HEK293 (cell line): Measurements from ENCODE around the gene GRK5.
A peak's percentile ranks its signal among the peaks of the same experiment; 100 is the strongest.

Source experiments
- CTCF ChIA-PET: fragments of 350-600 bp; formaldehyde crosslinking; extraction: SDS; loops from one replicate; lab custom pipeline; 2021; ENCODE audit warnings: antibody characterized with exemption; lab: Yijun Ruan, JAX
- POLR2A ChIA-PET: fragments of 300-600 bp; formaldehyde crosslinking; extraction: SDS; loops from one replicate; lab custom pipeline; 2020; ENCODE audit warnings: antibody characterized with exemption, inconsistent platforms; lab: Yijun Ruan, JAX
- H3K27ac ChIP-seq: fragments of 200-500 bp; sonication (Bioruptor generic); 2 replicates; pipeline ENCODE4 v1.5.1; 2014; ENCODE audit warnings: low read depth, low read length, control low read depth, inconsistent platforms; ENCODE audit errors: extremely low read depth
- H3K36me3 ChIP-seq, 2 experiments: fragments of 200-500 bp in 1 of 2; sonication (Bioruptor generic) in 1 of 2; 1 replicate in 1 of 2; 2 replicates in 1 of 2; pipeline ENCODE4 v1.5.1; 2014 to 2017; ENCODE audit warnings: inconsistent platforms in 2 of 2, low read length in 2 of 2; ENCODE audit not compliant: control insufficient read depth in 2 of 2, insufficient read depth in 1 of 2
- H3K4me1 ChIP-seq: fragments of 200-500 bp; sonication (Bioruptor generic); 2 replicates; pipeline ENCODE4 v1.5.1; 2014; ENCODE audit warnings: mild to moderate bottlenecking, low read length, inconsistent platforms; ENCODE audit not compliant: control insufficient read depth, insufficient read depth
- H3K4me3 ChIP-seq: 2 replicates; pipeline ENCODE4 v1.5.1; 2011; ENCODE audit warnings: low read depth, mild to moderate bottlenecking, control low read depth, low read length, moderate library complexity
- H3K9me3 ChIP-seq: fragments of 200-500 bp; sonication (Bioruptor generic); 2 replicates; pipeline ENCODE4 v1.5.1; 2014; ENCODE audit warnings: low read depth, low read length, inconsistent platforms; ENCODE audit not compliant: control insufficient read depth, insufficient read depth
- FEZF1 ChIP-seq: fragments of 450-650 bp; formaldehyde crosslinking; IDR thresholded peaks from 2 replicates; pipeline ENCODE4 v1.5.1; 2016; ENCODE audit warnings: missing biosample characterization, missing genetic modification characterization
- KLF9 ChIP-seq: fragments of 450-650 bp; formaldehyde crosslinking; IDR thresholded peaks from 2 replicates; pipeline ENCODE4 v1.5.1; 2016; ENCODE audit warnings: missing biosample characterization, missing genetic modification characterization, low read depth
- OSR2 ChIP-seq: fragments of 450-650 bp; formaldehyde crosslinking; IDR thresholded peaks from 2 replicates; pipeline ENCODE4 v1.5.1; 2016; ENCODE audit warnings: missing biosample characterization, missing genetic modification characterization
- WT1 ChIP-seq: fragments of 450-650 bp; formaldehyde crosslinking; IDR thresholded peaks from 2 replicates; pipeline ENCODE4 v1.5.1; 2016; ENCODE audit warnings: missing biosample characterization, missing genetic modification characterization
- ZBTB48 ChIP-seq: fragments of 450-650 bp; formaldehyde crosslinking; IDR thresholded peaks from 2 replicates; pipeline ENCODE4 v1.5.1; 2016; ENCODE audit warnings: missing biosample characterization, missing genetic modification characterization
- ZNF366 ChIP-seq: fragments of 450-650 bp; formaldehyde crosslinking; conservative IDR thresholded peaks from 2 replicates; pipeline ENCODE4 v1.5.1; 2016; ENCODE audit warnings: missing biosample characterization, missing genetic modification characterization
- ZNF777 ChIP-seq: fragments of 450-650 bp; formaldehyde crosslinking; IDR thresholded peaks from 2 replicates; pipeline ENCODE4 v1.5.1; 2017; ENCODE audit warnings: missing biosample characterization, missing genetic modification characterization, borderline replicate concordance
- TF ChIP-seq, protein P1 (sequence below): fragments of 450-650 bp; formaldehyde crosslinking; optimal IDR thresholded peaks from 2 replicates; pipeline ENCODE3; 2016; ENCODE audit warnings: missing biosample characterization, mild to moderate bottlenecking, missing genetic modification characterization
- TF ChIP-seq, protein P2 (sequence below): fragments of 450-650 bp; formaldehyde crosslinking; IDR thresholded peaks from 2 replicates; pipeline ENCODE4 v1.5.1; 2017; ENCODE audit warnings: missing biosample characterization, missing genetic modification characterization
- TF ChIP-seq, protein P3 (sequence below): fragments of 450-650 bp; IDR thresholded peaks from 2 replicates; pipeline ENCODE4 v1.5.1; 2018; ENCODE audit warnings: missing biosample characterization, mild to moderate bottlenecking, missing genetic modification characterization
- TF ChIP-seq, protein P4 (sequence below): fragments of 450-650 bp; formaldehyde crosslinking; IDR thresholded peaks from 2 replicates; pipeline ENCODE4 v1.5.1; 2017; ENCODE audit warnings: missing biosample characterization, mild to moderate bottlenecking, missing genetic modification characterization, moderate library complexity
- TF ChIP-seq, protein P5 (sequence below): fragments of 450-650 bp; formaldehyde crosslinking; IDR thresholded peaks from 2 replicates; pipeline ENCODE4 v1.5.1; 2016; ENCODE audit warnings: missing biosample characterization, missing genetic modification characterization

Gene GRK5

DNA sequence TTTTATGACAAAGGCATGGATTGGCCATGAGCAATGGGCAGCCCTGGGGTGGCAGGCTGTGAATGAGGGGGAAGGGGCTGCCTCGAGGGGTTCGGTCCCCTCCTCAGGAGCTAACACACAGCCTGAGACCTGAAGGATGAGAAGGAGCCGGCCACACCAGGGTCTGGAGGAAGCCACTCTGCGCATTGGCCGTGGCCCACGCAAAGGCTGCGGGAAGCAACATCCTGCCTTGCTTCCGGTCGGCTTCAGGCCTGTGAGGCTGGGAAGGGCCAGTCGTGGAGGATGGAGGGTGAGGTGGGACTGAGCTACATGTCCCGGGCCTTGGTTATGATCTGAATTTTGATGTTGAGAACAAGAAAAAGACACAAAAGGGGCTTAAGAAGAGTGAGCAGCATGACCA, 285.8 kb downstream of the GRK5 start (continued):
- TF ChIP-seq, protein P1, sequence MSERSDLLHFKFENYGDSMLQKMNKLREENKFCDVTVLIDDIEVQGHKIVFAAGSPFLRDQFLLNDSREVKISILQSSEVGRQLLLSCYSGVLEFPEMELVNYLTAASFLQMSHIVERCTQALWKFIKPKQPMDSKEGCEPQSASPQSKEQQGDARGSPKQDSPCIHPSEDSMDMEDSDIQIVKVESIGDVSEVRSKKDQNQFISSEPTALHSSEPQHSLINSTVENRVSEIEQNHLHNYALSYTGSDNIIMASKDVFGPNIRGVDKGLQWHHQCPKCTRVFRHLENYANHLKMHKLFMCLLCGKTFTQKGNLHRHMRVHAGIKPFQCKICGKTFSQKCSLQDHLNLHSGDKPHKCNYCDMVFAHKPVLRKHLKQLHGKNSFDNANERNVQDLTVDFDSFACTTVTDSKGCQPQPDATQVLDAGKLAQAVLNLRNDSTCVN (tag by site-specific recombination), result no peak
- TF ChIP-seq ZNF777 (tag by site-specific recombination), result no peak

DNA sequence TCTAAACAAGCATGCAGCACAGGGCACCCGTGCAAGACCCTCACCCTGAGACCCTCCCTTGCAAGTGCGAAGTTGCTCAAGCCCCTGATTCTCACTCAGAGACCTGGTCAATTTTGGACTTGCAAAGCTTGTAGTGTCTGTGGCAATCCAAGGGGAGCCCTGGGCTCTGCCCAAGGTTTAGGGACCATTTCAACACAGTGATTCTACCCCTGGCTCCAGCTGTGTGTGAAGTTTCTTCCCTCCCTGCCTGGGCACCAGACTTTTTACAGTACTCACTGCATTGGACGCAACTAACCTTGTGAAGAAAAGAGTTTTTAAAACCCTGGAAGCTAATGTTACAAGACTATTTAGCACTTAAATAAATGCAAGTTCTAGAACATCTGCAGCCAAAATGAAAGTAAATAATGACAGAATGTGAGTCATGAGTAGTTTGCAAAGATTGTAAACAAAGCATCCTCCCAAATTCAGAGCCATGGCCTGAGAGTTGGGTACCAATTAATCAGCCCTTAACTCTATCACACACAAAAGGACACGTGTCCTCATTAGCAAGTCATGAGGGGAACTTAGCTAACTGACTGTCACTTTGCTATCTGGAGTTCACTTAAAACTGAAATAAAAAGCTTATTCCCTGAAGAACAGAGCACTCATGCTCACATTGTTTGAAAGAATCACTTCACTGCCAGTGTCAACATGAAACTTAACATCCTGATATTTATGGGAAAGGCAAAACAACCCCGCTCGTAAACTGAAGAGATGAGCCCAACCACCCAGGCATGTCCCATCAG, 287.1 kb downstream of the GRK5 start:
- Histone ChIP-seq H3K4me1 (peaks cover 5% of the 10 kb centered on the region), H3K9me3 (no peaks in the 10 kb centered on the region), H3K36me3 (peaks cover 0 to 5% of the 10 kb centered on the region in 2 experiments; a peak in 1 of 3 replicates), H3K4me3 (no peak overlapping the region), H3K27ac (no peak overlapping the region)
- TF ChIP-seq KLF9 (tag by site-specific recombination) (no peak), ZNF366 (tag by site-specific recombination) (no peak), WT1 (peak; percentile 74), ZBTB48 (peak; percentile 56; the same call in 1 of the 2 replicates), FEZF1 (peak; percentile 77), OSR2 (tag by site-specific recombination) (peak; percentile 33; the same call in 1 of the 2 replicates)
- TF ChIP-seq, protein P2, sequence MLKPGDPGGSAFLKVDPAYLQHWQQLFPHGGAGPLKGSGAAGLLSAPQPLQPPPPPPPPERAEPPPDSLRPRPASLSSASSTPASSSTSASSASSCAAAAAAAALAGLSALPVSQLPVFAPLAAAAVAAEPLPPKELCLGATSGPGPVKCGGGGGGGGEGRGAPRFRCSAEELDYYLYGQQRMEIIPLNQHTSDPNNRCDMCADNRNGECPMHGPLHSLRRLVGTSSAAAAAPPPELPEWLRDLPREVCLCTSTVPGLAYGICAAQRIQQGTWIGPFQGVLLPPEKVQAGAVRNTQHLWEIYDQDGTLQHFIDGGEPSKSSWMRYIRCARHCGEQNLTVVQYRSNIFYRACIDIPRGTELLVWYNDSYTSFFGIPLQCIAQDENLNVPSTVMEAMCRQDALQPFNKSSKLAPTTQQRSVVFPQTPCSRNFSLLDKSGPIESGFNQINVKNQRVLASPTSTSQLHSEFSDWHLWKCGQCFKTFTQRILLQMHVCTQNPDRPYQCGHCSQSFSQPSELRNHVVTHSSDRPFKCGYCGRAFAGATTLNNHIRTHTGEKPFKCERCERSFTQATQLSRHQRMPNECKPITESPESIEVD (tag by site-specific recombination), result 0 out of 2 replicates have a peak, but pooled peaks have one; percentile 26
- TF ChIP-seq, protein P3, sequence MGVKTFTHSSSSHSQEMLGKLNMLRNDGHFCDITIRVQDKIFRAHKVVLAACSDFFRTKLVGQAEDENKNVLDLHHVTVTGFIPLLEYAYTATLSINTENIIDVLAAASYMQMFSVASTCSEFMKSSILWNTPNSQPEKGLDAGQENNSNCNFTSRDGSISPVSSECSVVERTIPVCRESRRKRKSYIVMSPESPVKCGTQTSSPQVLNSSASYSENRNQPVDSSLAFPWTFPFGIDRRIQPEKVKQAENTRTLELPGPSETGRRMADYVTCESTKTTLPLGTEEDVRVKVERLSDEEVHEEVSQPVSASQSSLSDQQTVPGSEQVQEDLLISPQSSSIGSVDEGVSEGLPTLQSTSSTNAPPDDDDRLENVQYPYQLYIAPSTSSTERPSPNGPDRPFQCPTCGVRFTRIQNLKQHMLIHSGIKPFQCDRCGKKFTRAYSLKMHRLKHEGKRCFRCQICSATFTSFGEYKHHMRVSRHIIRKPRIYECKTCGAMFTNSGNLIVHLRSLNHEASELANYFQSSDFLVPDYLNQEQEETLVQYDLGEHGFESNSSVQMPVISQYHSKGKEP (tag by site-specific recombination), result peak; percentile 29; the same call in 1 of the 2 replicates
- TF ChIP-seq, protein P4, sequence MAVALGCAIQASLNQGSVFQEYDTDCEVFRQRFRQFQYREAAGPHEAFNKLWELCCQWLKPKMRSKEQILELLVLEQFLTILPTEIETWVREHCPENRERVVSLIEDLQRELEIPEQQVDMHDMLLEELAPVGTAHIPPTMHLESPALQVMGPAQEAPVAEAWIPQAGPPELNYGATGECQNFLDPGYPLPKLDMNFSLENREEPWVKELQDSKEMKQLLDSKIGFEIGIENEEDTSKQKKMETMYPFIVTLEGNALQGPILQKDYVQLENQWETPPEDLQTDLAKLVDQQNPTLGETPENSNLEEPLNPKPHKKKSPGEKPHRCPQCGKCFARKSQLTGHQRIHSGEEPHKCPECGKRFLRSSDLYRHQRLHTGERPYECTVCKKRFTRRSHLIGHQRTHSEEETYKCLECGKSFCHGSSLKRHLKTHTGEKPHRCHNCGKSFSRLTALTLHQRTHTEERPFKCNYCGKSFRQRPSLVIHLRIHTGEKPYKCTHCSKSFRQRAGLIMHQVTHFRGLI, result peak; percentile 98
- TF ChIP-seq, protein P5, sequence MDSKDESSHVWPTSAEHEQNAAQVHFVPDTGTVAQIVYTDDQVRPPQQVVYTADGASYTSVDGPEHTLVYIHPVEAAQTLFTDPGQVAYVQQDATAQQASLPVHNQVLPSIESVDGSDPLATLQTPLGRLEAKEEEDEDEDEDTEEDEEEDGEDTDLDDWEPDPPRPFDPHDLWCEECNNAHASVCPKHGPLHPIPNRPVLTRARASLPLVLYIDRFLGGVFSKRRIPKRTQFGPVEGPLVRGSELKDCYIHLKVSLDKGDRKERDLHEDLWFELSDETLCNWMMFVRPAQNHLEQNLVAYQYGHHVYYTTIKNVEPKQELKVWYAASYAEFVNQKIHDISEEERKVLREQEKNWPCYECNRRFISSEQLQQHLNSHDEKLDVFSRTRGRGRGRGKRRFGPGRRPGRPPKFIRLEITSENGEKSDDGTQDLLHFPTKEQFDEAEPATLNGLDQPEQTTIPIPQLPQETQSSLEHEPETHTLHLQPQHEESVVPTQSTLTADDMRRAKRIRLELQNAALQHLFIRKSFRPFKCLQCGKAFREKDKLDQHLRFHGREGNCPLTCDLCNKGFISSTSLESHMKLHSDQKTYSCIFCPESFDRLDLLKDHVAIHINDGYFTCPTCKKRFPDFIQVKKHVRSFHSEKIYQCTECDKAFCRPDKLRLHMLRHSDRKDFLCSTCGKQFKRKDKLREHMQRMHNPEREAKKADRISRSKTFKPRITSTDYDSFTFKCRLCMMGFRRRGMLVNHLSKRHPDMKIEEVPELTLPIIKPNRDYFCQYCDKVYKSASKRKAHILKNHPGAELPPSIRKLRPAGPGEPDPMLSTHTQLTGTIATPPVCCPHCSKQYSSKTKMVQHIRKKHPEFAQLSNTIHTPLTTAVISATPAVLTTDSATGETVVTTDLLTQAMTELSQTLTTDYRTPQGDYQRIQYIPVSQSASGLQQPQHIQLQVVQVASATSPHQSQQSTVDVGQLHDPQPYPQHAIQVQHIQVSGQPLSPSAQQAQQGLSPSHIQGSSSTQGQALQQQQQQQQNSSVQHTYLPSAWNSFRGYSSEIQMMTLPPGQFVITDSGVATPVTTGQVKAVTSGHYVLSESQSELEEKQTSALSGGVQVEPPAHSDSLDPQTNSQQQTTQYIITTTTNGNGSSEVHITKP (tag by site-specific recombination), result peak; percentile 93
- ChIA-PET CTCF (interaction anchor here (0.6 to 1.6 kb wide), 5 partner anchors 25 to 296 kb away, joined by 3 to 5 read pairs (median 3); no protein-coding TSS in a partner anchor), POLR2A (no interaction called here)
